IPS-11a (cell line): ENCODE measurements around the gene NRF1.

Experiments
- H3K4me3 ChIP-seq: one replicate; pipeline ENCODE4 v1.5.1; 2013; ENCODE audit warnings: low read depth, low read length, control low read depth

NRF1 gene

GRCh38 chr7:129677796-129678195, 66.3 kb downstream of the NRF1 start:
- no peak overlapping the region for H3K4me3 ChIP-seq

- no peak overlapping the region for H3K4me3 ChIP-seq
Measured at GRCh38 chr7:129678606-129679005, 67.1 kb downstream of the NRF1 start.

- no peak overlapping the region for H3K4me3 ChIP-seq
Measured at GRCh38 chr7:129680400-129680799, 68.9 kb downstream of the NRF1 start.

- no peak overlapping the region for H3K4me3 ChIP-seq
Measured at GRCh38 chr7:129684777-129685176, 73.3 kb downstream of the NRF1 start.

GRCh38 chr7:129686063-129686462, 74.5 kb downstream of the NRF1 start:
- no peak overlapping the region for H3K4me3 ChIP-seq

GRCh38 chr7:129688503-129689222, 77.1 kb downstream of the NRF1 start:
- H3K4me3 ChIP-seq = no peak overlapping the region

- no peak overlapping the region for H3K4me3 ChIP-seq
Measured at GRCh38 chr7:129689995-129690581, 78.6 kb downstream of the NRF1 start.

- H3K4me3 ChIP-seq = no peak overlapping the region
Measured at GRCh38 chr7:129690701-129691100, 79.2 kb downstream of the NRF1 start.

- no peak overlapping the region for H3K4me3 ChIP-seq
Measured at GRCh38 chr7:129698516-129699418, 87.2 kb downstream of the NRF1 start.

GRCh38 chr7:129702316-129702715, 90.8 kb downstream of the NRF1 start:
- no peak overlapping the region for H3K4me3 ChIP-seq

GRCh38 chr7:129702761-129703338, 91.3 kb downstream of the NRF1 start:
- H3K4me3 ChIP-seq = no peak overlapping the region

GRCh38 chr7:129703751-129704150, 92.2 kb downstream of the NRF1 start:
- H3K4me3 ChIP-seq = no peak overlapping the region

GRCh38 chr7:129707910-129708499, 96.5 kb downstream of the NRF1 start:
- no peak overlapping the region for H3K4me3 ChIP-seq

- H3K4me3 ChIP-seq = no peak overlapping the region
Measured at GRCh38 chr7:129713544-129713943, 102.0 kb downstream of the NRF1 start.

GRCh38 chr7:129714514-129715063, 103.1 kb downstream of the NRF1 start:
- no peak overlapping the region for H3K4me3 ChIP-seq

GRCh38 chr7:129719980-129720732, 108.6 kb downstream of the NRF1 start:
- H3K4me3 ChIP-seq = no peak overlapping the region

GRCh38 chr7:129721068-129721467, 109.5 kb downstream of the NRF1 start:
- no peak overlapping the region for H3K4me3 ChIP-seq

- H3K4me3 ChIP-seq = no peak overlapping the region
Measured at GRCh38 chr7:129723679-129724078, 112.2 kb downstream of the NRF1 start.

- H3K4me3 ChIP-seq = no peak overlapping the region
Measured at GRCh38 chr7:129724796-129725195, 113.3 kb downstream of the NRF1 start.

- H3K4me3 ChIP-seq = no peak overlapping the region
Measured at GRCh38 chr7:129728875-129729467, 117.5 kb downstream of the NRF1 start.
